HL-60/S4 (cell line): ENCODE data around the gene HOXA13.

Experiments
- in situ Hi-C: fragments of 300-500 bp; cut with MboI; formaldehyde crosslinking; loops from 2 replicates; pipeline ENCODE4 v1.14.3; 2022; ENCODE audit warnings: low sequenced_read_pairs

The HOXA13 gene

GRCh38 chr7:27209933-27210440 lies 10.1 kb upstream of the HOXA13 start:
- in situ Hi-C loops, result loop anchor here (10.0 to 25.0 kb wide), 4 partner anchors 365 to 877 kb away; no protein-coding TSS in a partner anchor

- in situ Hi-C loops, result loop anchor here (10.0 to 25.0 kb wide), 4 partner anchors 366 to 878 kb away; no protein-coding TSS in a partner anchor
Observed at GRCh38 chr7:27208998-27209397, 9.1 kb upstream of the HOXA13 start.

- in situ Hi-C loops, result loop anchor here (10.0 to 25.0 kb wide), 4 partner anchors 367 to 880 kb away; no protein-coding TSS in a partner anchor
Observed at GRCh38 chr7:27207348-27207985, 7.6 kb upstream of the HOXA13 start.

- in situ Hi-C loops, result loop anchor here (10.0 to 25.0 kb wide), 4 partner anchors 369 to 882 kb away; no protein-coding TSS in a partner anchor
Observed at GRCh38 chr7:27205325-27206280, 5.7 kb upstream of the HOXA13 start.

GRCh38 chr7:27204851-27205322 lies 5.0 kb upstream of the HOXA13 start:
- in situ Hi-C loops, result loop anchor here (10.0 to 25.0 kb wide), 4 partner anchors 370 to 882 kb away; no protein-coding TSS in a partner anchor

- in situ Hi-C loops, result loop anchor here (10.0 to 25.0 kb wide), 4 partner anchors 371 to 883 kb away; no protein-coding TSS in a partner anchor
Observed at GRCh38 chr7:27203964-27204594, 4.2 kb upstream of the HOXA13 start.

GRCh38 chr7:27203365-27203953 lies 3.6 kb upstream of the HOXA13 start:
- in situ Hi-C loops, result loop anchor here (10.0 to 25.0 kb wide), 4 partner anchors 371 to 884 kb away; no protein-coding TSS in a partner anchor

GRCh38 chr7:27202862-27203134 lies 2.9 kb upstream of the HOXA13 start:
- in situ Hi-C loops, result loop anchor here (10.0 to 25.0 kb wide), 4 partner anchors 372 to 885 kb away; no protein-coding TSS in a partner anchor

- in situ Hi-C loops, result loop anchor here (10.0 to 25.0 kb wide), 4 partner anchors 373 to 885 kb away; no protein-coding TSS in a partner anchor
Observed at GRCh38 chr7:27202018-27202861, 2.3 kb upstream of the HOXA13 start.

- in situ Hi-C loops, result loop anchor here (10.0 to 25.0 kb wide), 4 partner anchors 373 to 886 kb away; no protein-coding TSS in a partner anchor
Observed at GRCh38 chr7:27201580-27202017, 1.7 kb upstream of the HOXA13 start.

- in situ Hi-C loops, result loop anchor here (10.0 to 25.0 kb wide), 4 partner anchors 374 to 886 kb away; no protein-coding TSS in a partner anchor
Observed at GRCh38 chr7:27200761-27201579, 1.1 kb upstream of the HOXA13 start.

GRCh38 chr7:27198871-27199801 lies 755 bp downstream of the HOXA13 start:
- in situ Hi-C loops, result no loop called here

GRCh38 chr7:27198138-27198841 lies 1.6 kb downstream of the HOXA13 start:
- in situ Hi-C loops, result no loop called here

GRCh38 chr7:27197137-27198042 lies 2.5 kb downstream of the HOXA13 start:
- in situ Hi-C loops, result no loop called here

GRCh38 chr7:27196287-27196767 lies 3.6 kb downstream of the HOXA13 start:
- in situ Hi-C loops, result no loop called here
